NCI-H1092 (cell line): ENCODE measurements around the gene TBX10.
"Not testable (repeated sequence)": the region's sequence is repeated elsewhere in the genome, so short reads cannot be mapped to it uniquely, and the experiment has no call there.

Experiments
- DNase-seq: peaks from one replicate; lab custom pipeline; 2025; lab: John Stamatoyannopoulos, UW

Gene TBX10

GRCh38 chr11:67599149-67599548 is 40.4 kb downstream of the TBX10 start:
- no peak for DNase-seq

- DNase-seq = not testable (repeated sequence)
Observed at GRCh38 chr11:67597963-67598362, 41.6 kb downstream of the TBX10 start.

GRCh38 chr11:67597458-67597857 is 42.1 kb downstream of the TBX10 start:
- DNase-seq = not testable (repeated sequence)

- no peak for DNase-seq
Observed at GRCh38 chr11:67596753-67597300, 42.7 kb downstream of the TBX10 start.

GRCh38 chr11:67594480-67594879 is 45.1 kb downstream of the TBX10 start:
- DNase-seq = no peak

GRCh38 chr11:67593565-67593905 is 46.0 kb downstream of the TBX10 start:
- DNase-seq = no peak

GRCh38 chr11:67592880-67593564 is 46.5 kb downstream of the TBX10 start:
- DNase-seq = no peak

GRCh38 chr11:67588899-67589415 is 50.6 kb downstream of the TBX10 start:
- not testable (repeated sequence) for DNase-seq

GRCh38 chr11:67588136-67588503 is 51.4 kb downstream of the TBX10 start:
- DNase-seq = no peak

GRCh38 chr11:67586568-67587250 is 52.9 kb downstream of the TBX10 start:
- no peak for DNase-seq

- DNase-seq = no peak
Observed at GRCh38 chr11:67585911-67586310, 53.7 kb downstream of the TBX10 start.

- DNase-seq = no peak
Observed at GRCh38 chr11:67584881-67585873, 54.4 kb downstream of the TBX10 start.

- no peak for DNase-seq
Observed at GRCh38 chr11:67584205-67584880, 55.2 kb downstream of the TBX10 start.

- peak; percentile 81 for DNase-seq
Observed at GRCh38 chr11:67583247-67584204, 56.0 kb downstream of the TBX10 start, which contains the start of gene GSTP1. GSTP1 (plus strand) TSS chr11:67583812; CDS start chr11:67583844, 32 bp downstream.

- DNase-seq = no peak
Observed at GRCh38 chr11:67582011-67582410, 57.6 kb downstream of the TBX10 start.

GRCh38 chr11:67581469-67581868 is 58.1 kb downstream of the TBX10 start:
- no peak for DNase-seq
